Dermis microvascular lymphatic vessel endothelial cell (primary cell): ENCODE measurements around the gene RTP3. TPM values are rescaled to one million over a fixed set of nuclear protein-coding genes. Genes with fewer than 3 reads are reported as not detected.
A peak's percentile ranks its signal among the peaks of the same experiment; 100 is the strongest.
"Not testable (repeated sequence)": the region's sequence is repeated elsewhere in the genome, so short reads cannot be mapped to it uniquely, and the experiment has no call there.

Experiments
- DNase-seq, 2 donors: peaks; one replicate each; pipeline versions ENCODE4 v3.0.0 to v3.0.0-alpha.2; 2010; ENCODE audit warnings: low read depth in 2 of 2
- total RNA-seq: library from RNA; depleted of rRNA; stranded (reverse); fragments of >200 nt; gene quantifications from 2 replicates; pipeline ENCODE4 v1.2.1, GENCODE V29; 2014

Gene RTP3
- total RNA-seq, 1 donor from 2014 or later, result not detected

DNA sequence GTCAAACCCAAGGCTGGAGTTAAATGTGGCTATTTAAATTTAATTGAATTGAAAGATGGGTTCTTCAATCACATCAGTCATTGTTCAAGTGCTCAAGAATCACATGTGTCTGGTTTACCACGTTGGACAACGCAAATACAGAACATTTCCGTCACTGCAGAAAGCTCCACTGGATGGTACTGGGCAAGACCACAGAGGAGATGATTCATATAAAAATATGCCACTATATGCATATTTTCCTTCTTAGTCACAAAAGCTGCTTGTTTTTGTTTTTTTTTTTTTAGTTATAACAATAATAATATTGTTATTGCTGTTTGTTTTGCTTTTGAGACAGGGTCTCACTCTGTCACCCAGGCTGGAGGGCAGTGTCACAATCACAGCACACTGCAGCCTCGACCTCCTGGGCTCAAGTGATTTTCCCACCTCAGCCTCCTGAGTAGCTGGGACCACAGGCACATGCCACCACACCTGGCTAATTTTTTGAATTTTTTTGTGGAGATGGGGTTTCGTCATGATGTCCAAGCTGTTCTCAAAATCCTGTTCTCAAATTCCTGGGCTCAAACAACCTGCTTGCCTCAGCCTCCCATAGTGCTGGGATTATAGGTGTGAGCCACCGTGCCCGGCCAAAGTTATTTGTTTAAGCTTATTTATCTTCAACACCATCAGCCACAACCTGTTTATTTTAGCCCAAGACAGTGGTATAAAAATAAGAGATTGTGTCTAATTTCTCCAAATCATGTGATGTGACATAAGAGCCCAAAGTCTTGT lies 19.4 kb downstream of the RTP3 start:
- DNase-seq, result peak; percentile 68 to 80

DNA sequence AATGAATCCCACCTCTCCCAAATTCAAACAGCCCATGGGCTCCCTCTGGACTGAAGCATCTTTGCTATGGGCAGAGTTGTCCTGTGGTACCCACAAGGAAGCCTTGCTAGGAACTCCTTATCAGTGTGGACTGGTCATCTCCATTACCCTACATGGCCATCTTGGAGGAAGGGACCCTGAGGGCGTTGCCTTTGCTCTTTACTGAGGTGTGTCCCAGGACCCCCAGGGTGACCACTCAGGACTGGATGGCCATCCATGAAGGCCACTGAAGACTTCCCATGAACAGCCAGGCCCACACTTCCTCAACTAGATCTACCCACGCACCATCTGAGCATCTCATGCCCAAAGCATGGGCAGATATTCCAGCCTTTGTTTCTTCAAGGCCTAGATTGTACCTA lies 20.0 kb downstream of the RTP3 start:
- no peak for DNase-seq

DNA sequence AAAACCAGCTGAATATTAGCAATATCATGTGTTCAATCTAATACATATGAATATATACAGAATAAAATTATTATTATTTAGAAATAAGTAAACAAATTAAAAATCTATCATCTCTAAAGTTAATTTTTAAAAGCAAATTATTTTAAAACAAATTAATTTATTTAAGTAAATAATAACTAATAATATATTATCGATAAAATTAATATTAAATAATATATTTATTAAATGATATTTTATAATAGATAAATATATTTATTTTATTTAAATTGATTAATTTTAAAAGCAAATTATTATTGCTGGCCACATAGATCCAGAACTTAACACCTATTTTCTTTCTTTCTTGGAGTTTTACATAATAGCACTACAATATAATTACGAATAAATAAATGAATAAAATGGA lies 22.2 kb downstream of the RTP3 start:
- DNase-seq, result no peak

DNA sequence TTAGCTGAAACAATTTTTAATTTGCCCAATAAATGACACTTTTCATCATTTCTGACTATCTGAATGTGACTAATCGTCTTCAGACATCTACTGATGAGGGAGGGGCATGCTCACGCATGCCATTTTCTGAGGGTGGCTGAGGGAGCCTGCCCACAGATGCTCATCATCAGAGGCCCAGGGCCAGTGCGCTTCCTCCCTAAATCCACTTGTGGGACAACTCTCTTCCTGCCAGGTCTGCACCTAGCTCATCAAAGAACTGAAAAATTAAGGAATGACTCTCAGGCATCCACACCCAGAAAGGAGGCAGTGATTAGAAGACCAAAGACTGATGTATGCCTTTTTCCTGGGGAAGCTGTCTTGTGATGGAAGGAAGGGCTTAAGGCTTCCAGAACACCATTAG lies 22.8 kb downstream of the RTP3 start:
- DNase-seq, result no peak

DNA sequence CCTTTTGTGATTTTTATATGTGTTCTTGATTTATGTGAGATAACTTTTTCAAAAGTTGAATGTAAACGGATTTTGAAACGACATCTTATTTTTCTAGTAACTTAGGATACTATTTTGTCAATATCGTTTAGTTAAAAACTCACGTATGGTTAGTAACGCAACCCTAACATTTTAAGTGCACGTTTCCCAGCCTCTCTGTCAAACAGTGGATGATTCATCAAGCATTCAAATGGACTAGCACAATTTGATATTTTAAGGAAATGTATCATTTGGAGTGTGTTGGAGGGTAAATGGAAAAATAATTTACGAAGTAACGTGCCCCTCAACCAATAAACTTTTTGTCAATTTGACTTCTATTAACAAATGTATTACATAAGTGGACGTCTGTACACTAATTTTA lies 23.3 kb downstream of the RTP3 start:
- DNase-seq, result peak in 1 of 2 donors; percentile 43

DNA sequence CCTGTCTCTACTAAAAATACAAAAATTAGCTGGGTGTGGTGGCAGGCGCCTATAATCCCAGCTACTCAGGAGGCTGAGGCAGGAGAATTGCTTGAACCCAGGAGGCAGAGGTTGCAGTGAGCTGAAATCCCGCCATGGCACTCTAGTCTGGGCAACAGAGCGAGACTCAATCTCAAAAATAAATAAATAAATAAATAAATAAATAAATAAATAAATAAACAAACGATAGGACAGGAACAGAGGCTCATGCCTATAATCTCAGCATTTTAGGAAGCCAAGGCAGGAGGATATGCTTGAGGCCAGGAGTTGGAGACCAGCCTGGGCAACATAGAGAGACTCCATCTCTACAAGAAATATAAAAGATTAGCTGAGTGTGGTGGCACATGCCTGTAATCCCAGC lies 24.4 kb downstream of the RTP3 start:
- not testable (repeated sequence) for DNase-seq

DNA sequence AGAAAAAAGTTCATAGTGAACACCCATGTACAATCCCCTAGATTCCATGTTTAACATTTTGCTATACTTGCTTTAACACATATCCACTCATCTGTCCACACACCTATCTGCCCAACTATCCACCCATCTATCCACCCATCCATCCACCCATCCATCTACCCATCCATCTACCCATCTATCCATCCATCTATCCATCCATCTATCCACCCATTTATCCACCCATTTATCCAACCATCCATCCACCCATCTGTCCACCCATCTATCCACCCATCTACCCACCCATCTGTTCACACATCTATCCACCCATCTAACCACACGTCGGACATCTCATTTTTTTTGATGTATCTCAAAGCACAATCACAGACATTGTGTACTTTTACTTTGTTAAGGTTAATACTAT lies 25.8 kb downstream of the RTP3 start:
- no peak for DNase-seq

DNA sequence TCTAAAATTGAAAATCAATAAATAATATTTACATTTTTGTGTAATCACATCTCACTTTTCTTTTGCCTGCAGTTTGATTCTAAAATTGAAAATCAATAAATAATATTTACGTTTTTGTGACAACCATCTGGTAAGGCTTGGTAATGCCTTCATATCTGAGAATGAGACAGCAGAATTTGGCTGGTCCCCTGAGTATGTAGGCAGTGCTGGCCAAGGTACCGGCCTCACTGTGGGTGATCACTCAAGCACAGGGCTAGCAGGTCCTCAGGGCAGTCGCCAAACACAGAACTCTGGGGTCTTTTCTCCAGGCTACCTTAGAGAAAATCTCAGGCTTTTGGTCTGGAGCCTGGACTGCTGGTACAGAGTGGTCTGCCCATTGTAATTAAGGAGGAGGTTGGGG lies 26.2 kb downstream of the RTP3 start:
- DNase-seq, result no peak

DNA sequence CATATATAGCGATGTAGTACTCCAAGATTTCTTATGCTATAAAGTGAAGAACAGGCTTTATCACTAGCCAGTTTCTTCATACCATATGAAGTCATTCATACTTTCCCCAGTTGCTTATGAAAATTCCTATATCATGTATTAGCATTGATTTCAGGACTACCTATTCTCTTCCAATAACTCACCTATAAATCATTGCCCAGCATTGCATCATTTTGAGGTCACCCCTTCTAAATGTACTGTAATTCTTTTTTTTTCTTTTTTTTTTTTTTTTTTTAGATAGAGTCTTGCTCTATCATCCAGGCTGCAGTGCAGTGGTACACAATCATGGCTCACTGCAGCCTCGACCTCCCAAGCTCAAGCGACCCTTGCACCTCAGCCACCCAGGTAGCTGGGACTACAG lies 27.1 kb downstream of the RTP3 start:
- DNase-seq, result no peak

DNA sequence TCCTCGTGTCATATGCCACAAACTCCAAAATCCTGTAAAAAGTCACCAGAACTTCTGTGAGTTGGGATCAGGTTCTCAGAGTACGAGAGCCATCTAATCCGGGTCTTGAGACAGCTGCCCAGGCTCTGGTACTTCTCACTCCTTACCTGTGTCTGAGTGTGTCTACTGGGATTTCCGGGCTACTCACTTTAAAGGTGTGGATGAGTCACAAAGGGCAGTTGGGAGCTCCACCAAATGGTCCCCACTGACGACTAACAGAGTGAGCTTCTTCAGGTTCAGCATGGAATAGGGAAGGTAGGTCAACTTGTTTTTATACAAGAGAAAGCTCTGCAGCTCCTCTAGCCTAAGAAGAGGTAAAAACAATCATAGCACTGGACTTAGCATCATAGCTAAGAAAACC lies 29.5 kb downstream of the RTP3 start:
- no peak for DNase-seq

DNA sequence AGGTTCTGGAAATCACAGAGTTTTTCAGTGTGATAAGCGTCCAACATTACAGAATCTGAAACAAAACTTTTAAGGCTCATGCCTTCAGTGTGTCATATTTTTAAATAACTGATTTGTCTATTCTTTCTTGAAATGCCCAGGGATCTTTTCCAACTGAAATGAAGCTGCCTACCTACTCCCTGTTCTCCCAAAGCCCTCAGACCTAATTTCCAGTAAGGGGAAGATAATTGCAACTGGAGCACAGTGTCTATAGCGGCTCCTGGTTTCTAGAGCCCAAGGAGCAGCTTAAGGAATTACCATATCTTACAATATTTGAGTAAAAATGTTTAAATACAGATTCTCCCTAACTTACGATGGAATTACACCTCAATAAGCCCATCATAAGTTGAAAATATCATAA lies 35.3 kb downstream of the RTP3 start:
- no peak for DNase-seq

DNA sequence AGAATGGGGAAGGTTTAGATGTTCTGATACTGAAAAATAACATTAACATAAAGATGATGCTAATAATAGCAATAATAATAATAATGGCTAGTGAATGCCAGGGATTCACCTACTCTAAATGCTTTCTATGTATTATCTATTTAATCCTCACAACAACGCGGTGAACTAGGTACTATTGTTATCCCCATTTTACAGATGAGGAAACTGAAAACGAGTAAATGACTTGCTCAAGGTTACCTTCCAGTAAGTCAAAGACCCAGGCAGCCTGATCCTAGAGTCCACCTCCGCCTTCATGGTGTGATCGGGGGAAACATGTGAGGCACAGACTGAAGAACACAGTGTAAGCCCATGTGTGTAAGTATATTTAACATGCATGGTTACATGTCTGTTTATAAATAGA lies 38.0 kb downstream of the RTP3 start:
- DNase-seq, result no peak

DNA sequence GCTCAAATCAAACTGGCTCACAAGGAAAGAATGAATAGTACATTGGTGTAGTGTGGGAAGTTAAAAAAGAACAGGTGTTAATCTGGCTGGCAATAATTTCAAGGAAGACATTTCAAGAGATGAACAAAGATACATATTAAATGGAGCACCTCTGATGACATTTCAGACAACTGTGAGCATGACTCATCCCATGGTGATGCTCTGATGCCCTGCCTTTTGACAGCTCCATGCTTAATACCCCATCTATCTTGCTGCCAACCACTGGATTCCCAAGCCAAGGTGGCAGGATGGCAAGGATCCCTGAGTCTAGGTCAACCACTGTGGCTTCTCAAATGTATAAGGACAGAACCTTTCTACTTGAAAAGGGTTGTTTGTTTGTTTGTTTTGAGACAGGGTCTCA lies 39.0 kb downstream of the RTP3 start:
- no peak for DNase-seq

DNA sequence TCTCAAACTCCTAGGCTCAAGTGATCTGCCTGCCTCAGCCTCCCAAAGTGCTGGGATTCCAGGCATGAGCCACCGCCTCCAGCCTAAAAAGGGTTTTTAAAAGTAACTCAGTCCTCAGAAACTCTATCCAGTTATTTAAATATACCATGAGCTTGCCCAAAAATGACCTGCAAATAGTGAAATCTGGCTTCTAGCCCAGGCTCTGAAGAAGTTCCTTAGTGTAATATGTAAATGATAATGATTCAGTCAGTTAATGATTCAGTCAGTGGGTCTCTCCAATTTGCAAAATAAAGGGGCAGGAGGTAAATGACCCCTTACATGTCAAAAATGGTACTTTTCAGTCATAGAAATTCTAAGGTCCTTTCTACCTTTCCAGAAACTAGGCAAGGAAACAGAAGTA lies 39.5 kb downstream of the RTP3 start:
- no peak for DNase-seq

DNA sequence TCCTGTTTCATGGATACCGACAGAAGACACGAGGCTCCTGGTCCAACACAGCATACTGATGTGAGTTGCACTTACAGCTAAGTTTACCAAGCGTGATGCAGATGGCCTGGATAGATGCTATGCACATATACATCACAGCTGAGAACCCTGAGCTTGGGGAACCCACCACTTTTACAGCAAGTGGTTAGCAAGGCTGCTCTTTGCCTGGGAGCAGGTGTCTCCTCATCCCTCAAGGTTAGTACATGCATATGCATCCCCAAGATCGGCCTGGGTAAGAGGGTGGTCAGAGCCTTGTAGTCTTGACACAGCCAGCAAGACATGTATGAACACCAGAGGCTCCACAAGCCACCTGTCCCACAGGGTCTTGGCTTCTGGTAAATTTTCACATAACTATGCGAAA lies 40.0 kb downstream of the RTP3 start:
- DNase-seq, result no peak

DNA sequence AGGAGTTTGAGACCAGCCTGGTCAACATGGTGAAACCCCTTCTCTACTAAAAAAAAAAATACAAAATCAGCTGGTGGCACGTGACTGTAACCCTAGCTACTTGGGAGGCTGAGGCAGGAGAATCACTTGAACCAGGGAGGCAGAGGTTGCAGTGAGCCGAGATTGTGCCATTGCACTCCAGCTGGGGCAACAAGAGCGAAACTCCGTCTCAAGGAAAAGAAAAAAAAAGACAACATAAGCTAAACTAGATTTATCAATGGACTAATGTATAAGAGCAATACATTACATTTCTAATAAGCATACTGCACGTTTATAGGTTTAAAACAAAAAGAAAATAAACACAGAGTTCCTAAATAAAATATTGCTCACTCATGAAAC lies 40.6 kb downstream of the RTP3 start:
- not testable (repeated sequence) for DNase-seq

DNA sequence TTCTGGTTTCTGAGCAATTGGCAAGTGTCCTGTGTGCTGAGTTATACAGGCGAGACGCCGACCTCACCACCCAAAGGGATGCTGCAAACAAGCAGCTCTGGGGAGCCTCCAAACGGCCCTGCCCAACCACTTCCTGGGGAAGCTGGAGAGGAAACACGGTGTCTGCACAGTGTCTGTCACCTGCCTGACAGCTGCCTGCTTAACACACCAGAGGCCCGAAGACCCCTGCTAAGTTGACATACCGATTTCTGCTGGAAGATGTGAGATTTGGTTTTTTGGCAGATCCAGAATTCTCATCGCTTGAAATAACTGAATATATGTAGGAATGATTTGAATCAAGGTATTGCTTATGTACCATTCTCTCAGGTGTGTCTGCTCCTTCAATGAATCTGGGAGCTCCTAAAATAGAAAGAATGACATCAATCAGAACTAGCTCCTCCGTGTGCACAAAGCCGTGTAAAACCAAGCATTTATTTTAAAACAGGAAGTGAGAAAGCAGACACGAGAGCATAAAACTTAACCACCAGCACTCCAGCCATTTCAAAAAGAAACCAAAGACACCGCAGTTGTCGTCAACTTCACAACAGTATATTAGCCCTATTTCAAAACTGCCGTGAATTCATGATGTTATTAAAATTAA lies 41.1 kb downstream of the RTP3 start:
- peak; percentile 4 to 56 for DNase-seq

DNA sequence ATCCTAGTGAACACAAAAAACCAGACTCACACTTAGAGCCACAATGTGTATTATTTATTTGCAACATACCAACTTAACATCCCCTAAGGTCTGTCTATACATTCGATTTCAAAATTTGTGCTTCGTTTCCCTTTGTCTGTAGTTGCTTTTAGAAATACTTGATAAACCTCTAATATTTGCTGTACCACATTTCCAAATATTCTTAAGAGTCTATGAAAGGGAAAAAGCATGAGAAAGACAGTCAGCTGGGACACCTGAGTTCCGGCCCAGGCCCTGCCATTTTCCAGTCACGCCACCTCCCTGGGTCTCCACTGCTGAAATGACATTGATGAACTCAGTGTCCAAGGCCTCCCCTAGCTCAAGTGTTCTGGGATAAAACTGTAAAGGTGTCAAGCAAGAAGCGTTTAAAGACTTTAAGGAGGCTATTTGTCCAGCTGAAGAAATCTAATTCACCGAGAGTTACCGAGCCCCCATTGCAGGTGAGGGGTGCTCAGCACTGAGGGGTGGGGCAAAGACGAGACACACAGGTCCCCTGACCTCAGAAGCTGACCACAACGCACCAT lies 41.7 kb downstream of the RTP3 start:
- DNase-seq, result no peak

DNA sequence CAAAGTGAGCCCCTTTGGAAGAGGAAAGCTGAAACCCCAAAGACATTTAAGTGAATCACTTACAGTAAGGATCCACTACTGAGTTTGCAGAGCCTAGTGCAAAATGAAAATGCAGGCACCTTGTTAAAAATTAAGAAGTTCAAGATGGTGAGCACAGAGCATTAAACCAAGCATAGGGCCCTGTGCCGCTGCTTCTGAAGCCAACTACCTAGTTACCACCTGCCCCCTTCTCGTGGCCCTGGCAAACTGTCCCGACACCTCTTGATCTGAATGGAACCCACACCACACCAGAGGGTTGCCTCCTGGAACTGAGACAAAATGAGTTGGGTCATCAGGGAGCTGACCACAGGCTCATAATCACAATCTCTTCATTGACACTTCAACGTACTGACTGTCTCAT lies 42.8 kb downstream of the RTP3 start:
- no peak for DNase-seq

DNA sequence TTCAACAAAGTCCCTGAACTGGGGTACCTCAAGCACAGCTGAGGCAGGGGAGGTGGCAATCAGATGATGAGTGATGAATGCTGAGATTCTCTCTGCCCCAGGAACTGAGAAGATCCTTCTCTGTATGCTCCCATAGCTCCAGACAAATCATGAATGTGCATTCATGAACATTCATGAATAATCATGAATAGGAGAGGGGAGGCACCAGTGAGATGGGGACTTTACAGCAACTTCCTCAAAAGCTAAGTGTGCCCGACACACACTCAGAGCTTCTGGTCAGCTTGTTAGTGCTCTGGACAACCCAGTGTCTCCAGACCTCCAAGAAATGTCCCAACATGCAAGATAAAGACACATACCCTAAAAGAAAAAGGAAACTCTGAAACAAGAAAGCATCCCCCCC lies 44.1 kb downstream of the RTP3 start:
- DNase-seq, result no peak

DNA sequence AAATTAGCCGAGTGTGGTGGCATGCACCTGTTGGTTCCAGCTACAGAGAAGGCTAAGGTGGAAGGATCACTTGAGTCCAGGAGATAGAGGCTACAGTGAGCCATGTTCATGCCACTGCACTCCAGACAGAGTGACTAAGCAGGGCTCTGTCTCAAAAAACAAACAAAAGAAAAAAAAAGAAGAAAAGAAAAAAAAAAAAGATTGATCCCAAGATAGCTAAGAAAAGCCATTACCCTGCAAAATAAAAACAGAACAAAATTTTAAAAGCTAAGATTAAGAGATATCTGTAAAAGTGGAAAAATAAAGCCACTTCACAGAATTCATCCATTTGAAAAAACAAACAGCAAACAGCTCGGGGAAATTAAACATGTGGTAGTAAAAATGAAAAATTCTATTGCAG lies 44.6 kb downstream of the RTP3 start:
- no peak for DNase-seq

DNA sequence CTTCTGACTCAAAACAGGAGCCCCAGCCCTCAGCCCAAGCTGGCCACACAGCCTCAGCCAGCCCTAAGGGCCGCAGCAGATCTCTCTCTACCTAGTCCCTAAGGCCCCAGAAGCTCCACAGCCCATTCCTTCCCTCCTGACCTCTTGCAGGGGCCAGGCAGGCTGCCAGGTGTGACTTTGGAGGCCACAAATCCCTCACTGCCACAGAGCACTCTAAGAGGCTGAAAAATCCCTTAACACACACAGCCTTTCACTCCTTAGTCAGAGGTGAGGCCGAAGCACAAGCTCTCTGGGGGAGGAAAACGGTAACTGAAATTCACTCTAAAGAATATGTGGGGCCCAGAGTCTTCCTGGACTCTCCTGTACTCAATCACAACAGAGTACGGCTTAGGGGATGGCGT lies 45.0 kb downstream of the RTP3 start:
- no peak for DNase-seq

DNA sequence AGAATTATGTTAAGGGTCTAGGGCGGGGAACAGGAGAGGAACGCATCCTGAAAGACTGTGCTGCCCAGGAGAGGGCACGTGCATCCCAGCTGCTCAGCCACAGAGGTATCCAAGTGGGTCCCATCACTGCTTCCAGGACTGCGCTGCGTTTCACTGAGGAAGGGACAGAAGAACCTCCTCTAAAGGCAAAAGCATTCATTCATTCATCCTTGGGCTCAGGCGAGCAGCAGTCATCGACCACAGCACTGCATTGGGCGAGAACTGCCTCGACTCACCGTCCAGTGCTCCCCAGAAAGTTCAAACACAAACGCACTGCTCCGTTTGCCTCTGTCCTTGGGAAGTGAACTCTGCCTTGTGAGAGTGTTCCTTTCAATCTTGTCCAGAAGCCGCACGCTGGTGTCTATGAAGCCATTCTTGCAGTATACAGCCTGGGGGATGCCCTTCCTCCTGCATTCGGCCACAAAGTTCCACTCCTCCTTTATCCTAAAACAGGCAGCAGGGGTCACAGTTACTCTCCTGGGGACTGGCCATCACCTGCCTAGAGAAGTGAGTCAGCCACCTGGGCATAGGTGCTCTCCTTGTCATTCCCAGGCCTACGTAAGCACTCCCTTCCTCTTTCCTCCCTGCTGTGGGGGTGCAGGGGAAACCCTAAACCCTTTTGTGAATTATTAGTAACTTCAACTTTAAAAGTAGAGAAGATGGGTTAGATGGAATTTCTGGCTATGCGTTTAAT lies 47.2 kb downstream of the RTP3 start:
- no peak for DNase-seq
